ENCODE measurements around the gene MCUB. TPM values are rescaled to one million over a fixed set of nuclear protein-coding genes. Genes with fewer than 3 reads are reported as not detected.

Gene MCUB
- total and polyA plus RNA-seq, 9 of the 15 experiments (the other 6 are each of a cell fraction or from before 2014, with no cell fraction given) = 1.4 to 21.5 (median 5.4) TPM

DNA sequence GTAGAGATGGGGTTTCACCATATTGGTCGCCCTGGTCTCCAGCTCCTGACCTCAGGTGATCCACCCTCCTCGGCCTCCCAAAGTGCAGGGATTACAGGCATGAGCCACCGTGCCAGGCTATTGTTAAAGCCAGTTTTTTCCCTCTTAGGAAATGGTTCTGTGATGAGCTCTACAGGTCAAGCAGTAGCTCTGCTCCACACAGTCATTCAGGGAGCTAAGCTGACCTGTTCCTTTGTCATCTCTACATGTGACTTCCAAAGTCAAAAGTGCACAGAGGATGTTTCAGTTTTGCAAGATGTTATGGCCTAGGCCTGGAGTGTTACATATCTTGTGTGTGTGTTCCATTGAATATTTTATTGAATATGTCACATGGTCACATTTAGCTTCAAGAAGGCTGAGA, 11.4 kb downstream of the MCUB start:
- H3K36me3 ChIP-seq (ENCODE audit: control insufficient read depth, insufficient read depth, low read length) = no peaks in the 10 kb centered on the region
- POLR2A ChIA-PET = interaction anchor here (0.7 to 1.8 kb wide), 2 partner anchors 9 to 162 kb away, joined by 3 to 6 read pairs; no protein-coding TSS in a partner anchor
- H3K4me3 ChIP-seq = no peak overlapping the region
- no peaks in the 10 kb centered on the region for H4K20me1 ChIP-seq (replicated peaks; ENCODE audit: control insufficient read depth, insufficient read depth, low read length)
- H2AFZ ChIP-seq (ENCODE audit: low read depth, low read length) = no peak overlapping the region
- DNase-seq (ENCODE audit: extremely low read depth in 1 of 4, low spot score in 3 of 4) (no peak), ATAC-seq (no peak), FAIRE-seq (no peak)
- CTCF ChIA-PET (ENCODE audit: low intra/inter-chr PET ratio) = no interaction called here
- in situ Hi-C loops (cut with MboI) (no loop called here), intact Hi-C loops (cut with micrococcal nuclease) (no loop called here)
- no peaks in the 10 kb centered on the region for H3K9me3 ChIP-seq (replicated peaks; ENCODE audit: control insufficient read depth, insufficient read depth, low read depth, low read length)
- TF ChIP-seq, protein P1, sequence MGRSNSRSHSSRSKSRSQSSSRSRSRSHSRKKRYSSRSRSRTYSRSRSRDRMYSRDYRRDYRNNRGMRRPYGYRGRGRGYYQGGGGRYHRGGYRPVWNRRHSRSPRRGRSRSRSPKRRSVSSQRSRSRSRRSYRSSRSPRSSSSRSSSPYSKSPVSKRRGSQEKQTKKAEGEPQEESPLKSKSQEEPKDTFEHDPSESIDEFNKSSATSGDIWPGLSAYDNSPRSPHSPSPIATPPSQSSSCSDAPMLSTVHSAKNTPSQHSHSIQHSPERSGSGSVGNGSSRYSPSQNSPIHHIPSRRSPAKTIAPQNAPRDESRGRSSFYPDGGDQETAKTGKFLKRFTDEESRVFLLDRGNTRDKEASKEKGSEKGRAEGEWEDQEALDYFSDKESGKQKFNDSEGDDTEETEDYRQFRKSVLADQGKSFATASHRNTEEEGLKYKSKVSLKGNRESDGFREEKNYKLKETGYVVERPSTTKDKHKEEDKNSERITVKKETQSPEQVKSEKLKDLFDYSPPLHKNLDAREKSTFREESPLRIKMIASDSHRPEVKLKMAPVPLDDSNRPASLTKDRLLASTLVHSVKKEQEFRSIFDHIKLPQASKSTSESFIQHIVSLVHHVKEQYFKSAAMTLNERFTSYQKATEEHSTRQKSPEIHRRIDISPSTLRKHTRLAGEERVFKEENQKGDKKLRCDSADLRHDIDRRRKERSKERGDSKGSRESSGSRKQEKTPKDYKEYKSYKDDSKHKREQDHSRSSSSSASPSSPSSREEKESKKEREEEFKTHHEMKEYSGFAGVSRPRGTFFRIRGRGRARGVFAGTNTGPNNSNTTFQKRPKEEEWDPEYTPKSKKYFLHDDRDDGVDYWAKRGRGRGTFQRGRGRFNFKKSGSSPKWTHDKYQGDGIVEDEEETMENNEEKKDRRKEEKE (IDR thresholded peaks at IDR 0.05; ENCODE audit: borderline replicate concordance in 1 of 2, control insufficient read depth in 1 of 2, low read depth in 2 of 2, low read length in 1 of 2) = no peak
- no peak for TF ChIP-seq FIP1L1 (IDR thresholded peaks at IDR 0.05; ENCODE audit: low read depth, low read length, poor library complexity, severe bottlenecking)
- no peak for TF ChIP-seq HDGF (IDR thresholded peaks at IDR 0.05)
- no peak for TF ChIP-seq KLF10 (CRISPR knock-in tag; IDR thresholded peaks at IDR 0.05)
- TF ChIP-seq ARHGAP35 (IDR thresholded peaks at IDR 0.05; ENCODE audit: partially characterized antibody) = no peak
- H3K27ac ChIP-seq (ENCODE audit: extremely low read depth, low read depth, low read length) = no peak overlapping the region
- WGBS (ENCODE audit: insufficient coverage, low coverage, missing lambda C conversion rate) = 14% methylated on average over 3 of the region's 3 CpGs
- no TSS peak for BruUV-seq (replicated peaks)
- peaks cover 0 to 16% of the 10 kb centered on the region in 2 experiments; a peak in 4 of 5 replicates for H3K4me1 ChIP-seq (replicated peaks in 1 of 2; ENCODE audit: control insufficient read depth in 2 of 2, insufficient read depth in 2 of 2, low read length in 2 of 2)
- H3K27me3 ChIP-seq (ENCODE audit: control insufficient read depth in 2 of 2, insufficient read depth in 2 of 2, low read length in 2 of 2) = no peaks in the 10 kb centered on the region
- H3K79me2 ChIP-seq (ENCODE audit: control insufficient read depth, insufficient read depth, low read length) = no peaks in the 10 kb centered on the region
- no peak overlapping the region for H3K4me2 ChIP-seq (ENCODE audit: insufficient read depth, low read length)
- no peak overlapping the region for H3K9ac ChIP-seq (ENCODE audit: insufficient read depth in 1 of 2, low read depth in 2 of 2, low read length in 2 of 2)
- H3K9me1 ChIP-seq (ENCODE audit: control insufficient read depth, insufficient read depth, low read length) = no peaks in the 10 kb centered on the region
